Activated naive CD8-positive, alpha-beta T cell (primary cell): Measurements from ENCODE around the gene STARD10.
A peak's percentile ranks its signal among the peaks of the same experiment; 100 is the strongest.

Experiments used
- H3K27ac Mint-ChIP-seq: one replicate; pipeline ENCODE4 v1.8.0; 2021; ENCODE audit warnings: mixed read lengths
- H3K27me3 Mint-ChIP-seq: one replicate; pipeline ENCODE4 v1.8.0; 2021; ENCODE audit warnings: mixed read lengths
- H3K36me3 Mint-ChIP-seq: one replicate; pipeline ENCODE4 v1.8.0; 2021; ENCODE audit warnings: mixed read lengths
- H3K4me1 Mint-ChIP-seq: one replicate; pipeline ENCODE4 v1.8.0; 2021; ENCODE audit warnings: low read depth, mixed read lengths
- H3K4me3 Mint-ChIP-seq: one replicate; pipeline ENCODE4 v1.8.0; 2021; ENCODE audit warnings: mild to moderate bottlenecking, mixed read lengths
- H3K9me3 Mint-ChIP-seq: one replicate; pipeline ENCODE4 v1.8.0; 2021; ENCODE audit warnings: low read depth, mixed read lengths

Gene STARD10

DNA sequence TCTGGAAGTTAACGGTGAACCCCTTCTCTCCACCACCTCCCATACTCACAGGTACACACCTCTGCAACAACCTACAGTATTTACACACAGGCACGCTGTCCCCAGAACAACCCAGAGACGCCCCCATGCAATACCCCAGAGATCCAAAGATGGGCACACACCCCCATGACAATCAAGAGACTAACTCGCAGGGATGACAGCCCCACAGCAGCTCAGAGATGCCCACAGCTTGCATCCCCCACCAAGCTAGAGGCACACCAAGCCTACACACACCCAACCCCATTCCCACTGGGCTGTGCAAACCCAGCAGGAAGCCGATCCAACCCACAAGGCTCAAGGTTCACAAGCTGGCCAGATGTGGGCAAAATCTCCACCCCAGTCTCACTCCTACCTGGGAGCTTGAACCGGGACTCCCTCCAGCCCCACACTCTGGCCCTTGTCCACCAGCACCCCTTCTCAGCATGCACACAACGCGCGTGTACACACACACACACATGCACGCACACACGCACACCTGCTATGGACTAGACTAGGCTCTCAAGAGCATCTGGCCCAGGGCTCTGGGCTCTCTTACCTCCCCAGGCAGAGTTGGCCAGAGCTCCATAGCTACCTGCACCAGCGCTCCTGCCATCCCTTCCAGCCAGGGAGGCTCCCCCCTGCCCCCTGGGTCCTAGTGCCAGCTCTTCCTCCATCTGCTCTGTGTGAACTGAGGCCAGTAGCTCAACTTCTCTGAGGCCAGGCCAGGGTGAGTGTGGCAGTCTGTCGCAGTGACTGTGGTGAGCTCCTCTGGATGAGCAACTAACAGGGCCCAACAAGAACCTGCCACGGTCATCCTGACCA is 11.5 kb downstream of the STARD10 start:
- H3K4me1 Mint-ChIP-seq: peaks cover 16% of the 10 kb centered on the region
- no peaks in the 10 kb centered on the region for H3K36me3 Mint-ChIP-seq
- H3K4me3 Mint-ChIP-seq: peak overlapping the region; percentile 80
- no peaks in the 10 kb centered on the region for H3K9me3 Mint-ChIP-seq
- no peaks in the 10 kb centered on the region for H3K27me3 Mint-ChIP-seq
- H3K27ac Mint-ChIP-seq: peak overlapping the region; percentile 46

- no peaks in the 10 kb centered on the region for H3K36me3 Mint-ChIP-seq
- no peaks in the 10 kb centered on the region for H3K27me3 Mint-ChIP-seq
- H3K27ac Mint-ChIP-seq: no peak overlapping the region
- H3K4me1 Mint-ChIP-seq: peaks cover 16% of the 10 kb centered on the region
- no peaks in the 10 kb centered on the region for H3K9me3 Mint-ChIP-seq
- H3K4me3 Mint-ChIP-seq: peak overlapping the region; percentile 80
Measured at GRCh38 chr11:72781313-72782080, 12.3 kb downstream of the STARD10 start.

DNA sequence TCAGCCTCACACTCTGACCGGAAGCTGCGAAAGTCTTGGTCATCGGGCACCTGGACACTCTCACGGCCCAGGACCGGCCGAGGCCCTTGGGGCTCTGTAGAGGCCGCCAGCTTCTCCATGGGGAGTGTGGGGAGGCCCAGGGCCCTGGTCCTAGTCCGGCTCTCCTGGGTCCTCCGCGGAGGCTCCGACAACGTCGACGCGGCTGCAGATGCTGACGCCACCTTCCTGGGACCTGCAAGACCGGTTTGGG is 12.9 kb downstream of the STARD10 start:
- Mint-ChIP-seq H3K27me3 (no peaks in the 10 kb centered on the region), H3K4me1 (peaks cover 16% of the 10 kb centered on the region), H3K9me3 (no peaks in the 10 kb centered on the region), H3K36me3 (no peaks in the 10 kb centered on the region), H3K4me3 (peak overlapping the region; percentile 51), H3K27ac (no peak overlapping the region)

GRCh38 chr11:72780296-72781062 is 13.4 kb downstream of the STARD10 start:
- Mint-ChIP-seq H3K27me3 (no peaks in the 10 kb centered on the region), H3K4me3 (peak overlapping the region; percentile 51), H3K36me3 (no peaks in the 10 kb centered on the region), H3K27ac (no peak overlapping the region), H3K9me3 (no peaks in the 10 kb centered on the region), H3K4me1 (peaks cover 16% of the 10 kb centered on the region)

GRCh38 chr11:72779495-72780128 is 14.2 kb downstream of the STARD10 start:
- no peak overlapping the region for H3K27ac Mint-ChIP-seq

DNA sequence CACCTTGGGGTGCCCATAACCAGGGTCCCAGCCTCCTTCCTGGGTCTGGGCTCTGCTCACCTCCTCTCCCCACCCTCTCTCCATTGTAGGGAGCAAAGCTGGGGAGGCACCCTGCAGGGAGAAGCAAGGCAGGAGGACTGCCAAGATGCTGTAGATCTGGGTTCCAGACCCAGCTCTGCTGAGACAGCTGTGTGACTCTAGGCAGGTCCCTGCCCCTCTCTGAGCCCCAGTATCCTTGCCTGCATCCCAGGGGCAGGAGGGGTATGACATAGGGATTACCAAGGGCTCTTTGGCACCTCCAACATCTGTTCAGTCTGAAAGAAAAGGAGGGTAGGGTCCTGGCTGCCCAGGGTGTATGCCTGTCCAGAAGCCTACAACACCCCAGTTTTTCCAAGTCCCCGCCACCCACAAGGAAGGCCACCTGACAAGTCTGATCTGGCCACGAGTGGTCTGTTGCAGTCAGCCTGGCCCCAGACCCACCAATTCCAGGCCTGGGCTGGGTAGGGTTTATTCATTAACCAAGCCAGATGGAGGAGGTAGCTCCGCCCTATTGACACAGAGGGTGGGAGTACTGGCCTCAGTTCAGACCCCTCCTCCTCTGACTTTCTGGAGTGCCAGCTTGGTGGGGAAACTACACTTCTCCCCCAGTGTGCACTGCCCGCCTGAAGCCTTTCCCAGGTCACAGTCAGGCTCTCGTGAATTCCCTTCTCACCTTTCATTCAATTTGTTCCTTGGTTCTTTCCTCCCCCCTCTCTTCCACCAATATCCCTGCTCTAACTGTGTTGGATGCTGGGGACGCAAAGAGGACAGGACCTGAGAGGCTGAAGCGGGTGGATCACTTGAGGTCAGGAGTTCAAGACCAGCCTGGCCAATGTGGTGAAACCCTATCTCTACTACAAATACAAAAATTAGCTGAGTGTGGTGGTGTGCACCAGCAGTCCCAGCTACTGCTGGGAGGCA is 15.0 kb downstream of the STARD10 start:
- H3K4me3 Mint-ChIP-seq: peak overlapping the region; percentile 14
- no peak overlapping the region for H3K27ac Mint-ChIP-seq
- no peaks in the 10 kb centered on the region for H3K36me3 Mint-ChIP-seq
- peaks cover 16% of the 10 kb centered on the region for H3K4me1 Mint-ChIP-seq
- no peaks in the 10 kb centered on the region for H3K27me3 Mint-ChIP-seq
- H3K9me3 Mint-ChIP-seq: no peaks in the 10 kb centered on the region

More at GRCh38 chr11:72779495-72780128, 14.2 kb downstream of the STARD10 start:
- Mint-ChIP-seq H3K27me3 (no peaks in the 10 kb centered on the region), H3K9me3 (no peaks in the 10 kb centered on the region), H3K36me3 (no peaks in the 10 kb centered on the region), H3K4me3 (peak overlapping the region; percentile 38), H3K4me1 (peaks cover 16% of the 10 kb centered on the region)

DNA sequence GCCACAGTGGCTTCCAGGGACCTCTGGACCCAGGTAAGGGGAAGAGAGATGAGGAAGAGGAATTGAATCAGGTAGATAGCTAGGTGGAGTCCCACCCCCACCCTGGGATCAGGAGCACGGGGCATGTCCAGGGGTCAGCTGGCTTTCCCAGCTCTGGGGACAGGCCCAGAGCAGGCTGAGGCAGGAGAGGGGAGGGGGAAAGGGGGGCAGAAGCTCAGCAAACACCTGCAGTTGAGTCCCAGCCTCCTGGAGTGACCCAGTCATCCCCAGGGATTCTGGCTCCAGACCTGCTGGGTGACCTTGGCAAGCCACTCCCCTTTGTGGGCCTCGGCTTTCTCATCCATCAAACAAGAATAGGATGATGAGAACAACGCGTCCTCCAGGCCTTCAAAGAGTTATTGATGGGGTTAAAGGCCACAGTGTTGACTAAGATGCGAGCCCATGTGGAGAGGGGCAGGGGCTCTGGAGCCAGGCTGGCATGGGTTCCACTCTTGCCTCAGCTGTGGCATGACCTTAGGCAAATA is 16.0 kb downstream of the STARD10 start:
- no peaks in the 10 kb centered on the region for H3K9me3 Mint-ChIP-seq
- H3K36me3 Mint-ChIP-seq: no peaks in the 10 kb centered on the region
- H3K27me3 Mint-ChIP-seq: no peaks in the 10 kb centered on the region
- no peak overlapping the region for H3K27ac Mint-ChIP-seq
- no peak overlapping the region for H3K4me3 Mint-ChIP-seq
- peaks cover 15% of the 10 kb centered on the region for H3K4me1 Mint-ChIP-seq

GRCh38 chr11:72776844-72777754 is 16.7 kb downstream of the STARD10 start:
- Mint-ChIP-seq H3K36me3 (no peaks in the 10 kb centered on the region), H3K4me3 (no peak overlapping the region), H3K9me3 (no peaks in the 10 kb centered on the region), H3K27ac (no peak overlapping the region), H3K4me1 (peaks cover 9% of the 10 kb centered on the region), H3K27me3 (no peaks in the 10 kb centered on the region)

- Mint-ChIP-seq H3K4me1 (peaks cover 6% of the 10 kb centered on the region), H3K36me3 (no peaks in the 10 kb centered on the region), H3K27ac (no peak overlapping the region), H3K27me3 (no peaks in the 10 kb centered on the region), H3K9me3 (no peaks in the 10 kb centered on the region), H3K4me3 (no peak overlapping the region)
Measured at GRCh38 chr11:72776117-72776843, 17.6 kb downstream of the STARD10 start.

GRCh38 chr11:72775288-72776110 is 18.3 kb downstream of the STARD10 start:
- no peaks in the 10 kb centered on the region for H3K27me3 Mint-ChIP-seq
- no peak overlapping the region for H3K27ac Mint-ChIP-seq
- no peaks in the 10 kb centered on the region for H3K9me3 Mint-ChIP-seq
- peaks cover 6% of the 10 kb centered on the region for H3K4me1 Mint-ChIP-seq
- no peaks in the 10 kb centered on the region for H3K36me3 Mint-ChIP-seq
- no peak overlapping the region for H3K4me3 Mint-ChIP-seq

- no peaks in the 10 kb centered on the region for H3K9me3 Mint-ChIP-seq
- peaks cover under 1% of the 10 kb centered on the region for H3K4me1 Mint-ChIP-seq
- no peaks in the 10 kb centered on the region for H3K36me3 Mint-ChIP-seq
- H3K27ac Mint-ChIP-seq: no peak overlapping the region
- H3K27me3 Mint-ChIP-seq: no peaks in the 10 kb centered on the region
- no peak overlapping the region for H3K4me3 Mint-ChIP-seq
Measured at GRCh38 chr11:72774499-72774898, 19.3 kb downstream of the STARD10 start.

GRCh38 chr11:72773696-72774095 is 20.2 kb downstream of the STARD10 start:
- H3K27ac Mint-ChIP-seq: no peak overlapping the region
- no peaks in the 10 kb centered on the region for H3K4me1 Mint-ChIP-seq
- H3K4me3 Mint-ChIP-seq: no peak overlapping the region
- H3K27me3 Mint-ChIP-seq: no peaks in the 10 kb centered on the region
- H3K9me3 Mint-ChIP-seq: no peaks in the 10 kb centered on the region
- H3K36me3 Mint-ChIP-seq: no peaks in the 10 kb centered on the region
